GM23338 (cell line): Measurements from ENCODE around the gene ITLN1. TPM values are rescaled to one million over a fixed set of nuclear protein-coding genes. Genes with fewer than 3 reads are reported as not detected.

Source experiments
- ATAC-seq: fragments of 200-7000 bp; cut with Tn5 transposase; 3 replicates; pipeline ENCODE4 v1.9.1; 2020
- DNase-seq: peaks from one replicate; pipeline ENCODE4 v3.0.0-alpha.2; 2015; ENCODE audit warnings: low spot score
- H2AFZ ChIP-seq: fragments of 200-600 bp; sonication (generic); 2 replicates; pipeline ENCODE4 v1.8.0; 2016; ENCODE audit warnings: antibody characterized with exemption, mild to moderate bottlenecking, moderate library complexity
- H3F3A ChIP-seq: fragments of 200-600 bp; sonication (generic); replicated peaks from 2 replicates; pipeline ENCODE4 v1.8.0; 2017; ENCODE audit warnings: antibody characterized with exemption, mixed run types, low read depth
- H3K27ac ChIP-seq: fragments of 200-600 bp; sonication (generic); 2 replicates; pipeline ENCODE4 v1.6.1; 2016; ENCODE audit warnings: low read depth
- H3K27me3 ChIP-seq: fragments of 200-600 bp; sonication (generic); 2 replicates; pipeline ENCODE4 v1.8.0; 2016; ENCODE audit warnings: mild to moderate bottlenecking, mixed run types, moderate library complexity; ENCODE audit not compliant: insufficient read depth
- H3K36me3 ChIP-seq: fragments of 200-600 bp; sonication (generic); 2 replicates; pipeline ENCODE4 v1.8.0; 2016; ENCODE audit warnings: mild to moderate bottlenecking; ENCODE audit not compliant: insufficient read depth
- H3K4me1 ChIP-seq: fragments of 200-600 bp; sonication (generic); 2 replicates; pipeline ENCODE4 v1.8.0; 2016; ENCODE audit warnings: mild to moderate bottlenecking, moderate library complexity; ENCODE audit not compliant: insufficient read depth
- H3K4me2 ChIP-seq: fragments of 200-600 bp; sonication (generic); 2 replicates; pipeline ENCODE4 v1.7.1; 2017; ENCODE audit warnings: mixed run types
- H3K4me3 ChIP-seq: fragments of 200-600 bp; sonication (generic); 2 replicates; pipeline ENCODE4 v1.6.1; 2016; ENCODE audit warnings: mixed run types
- H3K79me2 ChIP-seq: fragments of 200-600 bp; sonication (generic); replicated peaks from 2 replicates; pipeline ENCODE4 v1.8.0; 2017; ENCODE audit warnings: mild to moderate bottlenecking; ENCODE audit not compliant: insufficient read depth
- H3K9me2 ChIP-seq: fragments of 200-600 bp; sonication (generic); 2 replicates; pipeline ENCODE4 v1.8.0; 2017; ENCODE audit not compliant: insufficient read depth
- H4K20me1 ChIP-seq: fragments of 200-600 bp; sonication (generic); replicated peaks from 2 replicates; pipeline ENCODE4 v1.8.0; 2017; ENCODE audit warnings: mild to moderate bottlenecking; ENCODE audit not compliant: insufficient read depth
- H3K27ac Mint-ChIP-seq: 2 replicates; pipeline ENCODE4 v1.8.0; 2020; ENCODE audit warnings: inconsistent platforms, mild to moderate bottlenecking, moderate library complexity, mixed read lengths
- H3K27me3 Mint-ChIP-seq: 3 replicates; pipeline ENCODE4 v1.8.0; 2022; ENCODE audit warnings: low read depth, mild to moderate bottlenecking, moderate library complexity, mixed read lengths, inconsistent platforms; ENCODE audit not compliant: insufficient read depth, poor library complexity
- H3K36me3 Mint-ChIP-seq: 3 replicates; pipeline ENCODE4 v1.8.0; 2021; ENCODE audit warnings: low read depth, mild to moderate bottlenecking, inconsistent platforms, moderate library complexity, mixed read lengths
- H3K4me1 Mint-ChIP-seq: 3 replicates; pipeline ENCODE4 v1.8.0; 2020; ENCODE audit warnings: mild to moderate bottlenecking, inconsistent platforms, mixed read lengths
- H3K4me3 Mint-ChIP-seq: 3 replicates; pipeline ENCODE4 v1.8.0; 2021; ENCODE audit warnings: moderate library complexity, mild to moderate bottlenecking, inconsistent platforms, mixed read lengths
- H3K9me3 Mint-ChIP-seq: 3 replicates; pipeline ENCODE4 v1.8.0; 2020; ENCODE audit warnings: moderate library complexity, mild to moderate bottlenecking, inconsistent platforms, mixed read lengths
- CREB1 ChIP-seq: fragments of 250-450 bp; sonication (Bioruptor Pico); IDR thresholded peaks from 2 replicates; pipeline ENCODE4 v1.5.0; 2020; ENCODE audit warnings: low read depth, mild to moderate bottlenecking, moderate library complexity
- JUNB ChIP-seq: IDR thresholded peaks from one replicate; pipeline ENCODE4 v1.6.1; 2016; ENCODE audit warnings: antibody characterized with exemption; ENCODE audit not compliant: unreplicated experiment
- NANOG ChIP-seq: IDR thresholded peaks from 2 replicates; pipeline ENCODE4 v1.6.1; 2016; ENCODE audit warnings: antibody characterized with exemption, borderline replicate concordance
- ZNF331 ChIP-seq: fragments of 250-450 bp; sonication (Bioruptor Pico); IDR thresholded peaks from 2 replicates; pipeline ENCODE4 v1.5.0; 2020; ENCODE audit warnings: low read depth, mild to moderate bottlenecking, moderate library complexity
- polyA plus RNA-seq: library from polyadenylated mRNA; unstranded; fragments of >200 nt; fragmentation: Nextera tagmentation; extraction: Ambion mirVana; gene quantifications from 2 replicates; pipeline ENCODE4 v1.2.1, GENCODE V29; 2016
- total RNA-seq: library from RNA; depleted of rRNA; stranded (reverse); fragments of >200 nt; shearing (Covaris generic); gene quantifications from 2 replicates; pipeline ENCODE4 v1.2.3, GENCODE V29; 2014
- TF ChIP-seq, protein P1 (sequence below), 2 experiments: fragments of 200-600 bp in 1 of 2; sonication (generic) in 1 of 2; conservative IDR thresholded peaks; 2 replicates each; pipeline versions ENCODE4 v1.5.1 to v1.6.1; 2016 to 2017; ENCODE audit warnings: antibody characterized with exemption in 2 of 2, low read depth in 2 of 2, mild to moderate bottlenecking in 2 of 2, moderate library complexity in 1 of 2
- TF ChIP-seq, protein P2 (sequence below): fragments of 250-450 bp; sonication (Bioruptor Pico); IDR thresholded peaks from 2 replicates; pipeline ENCODE4 v1.5.0; 2020; ENCODE audit warnings: mild to moderate bottlenecking, moderate library complexity

Gene ITLN1
- total and polyA plus RNA-seq, 2 experiments from 2014 or later: not detected

DNA sequence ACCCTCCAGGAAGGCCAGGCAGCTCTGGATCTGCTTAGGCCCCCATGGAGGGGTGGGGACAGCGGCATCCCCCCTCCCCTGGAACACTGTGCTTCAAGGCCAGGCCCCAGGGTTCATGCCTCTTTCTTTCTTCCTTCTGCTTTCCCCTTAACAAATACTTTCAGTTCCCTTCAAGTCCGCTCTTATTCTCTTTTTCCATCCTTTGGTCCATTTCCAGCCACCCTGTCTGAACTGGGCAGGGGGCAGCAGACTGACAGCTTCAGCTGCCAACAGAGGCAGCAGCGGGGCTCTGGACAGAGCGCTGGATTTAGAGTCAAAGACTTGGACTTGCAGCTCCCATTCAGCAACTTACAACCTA lies 21.2 kb downstream of the ITLN1 start:
- Histone ChIP-seq H3K4me2 (no peak overlapping the region), H3K27ac (no peak overlapping the region), H3K4me3 (no peak overlapping the region), H3F3A (no peaks in the 10 kb centered on the region), H3K27me3 (no peaks in the 10 kb centered on the region), H2AFZ (peak overlapping the region; percentile 18; the same call in 1 of the 2 replicates), H3K79me2 (no peaks in the 10 kb centered on the region), H4K20me1 (no peaks in the 10 kb centered on the region), H3K36me3 (no peaks in the 10 kb centered on the region), H3K9me2 (no peaks in the 10 kb centered on the region; the same call in 1 of the 2 replicates), H3K4me1 (no peaks in the 10 kb centered on the region)
- DNase-seq: no peak
- ATAC-seq: no peak
- Mint-ChIP-seq H3K4me1 (no peaks in the 10 kb centered on the region), H3K4me3 (no peak overlapping the region), H3K27ac (no peak overlapping the region), H3K27me3 (peaks cover 2% of the 10 kb centered on the region), H3K9me3 (no peaks in the 10 kb centered on the region), H3K36me3 (no peaks in the 10 kb centered on the region)
- TF ChIP-seq, protein P1, sequence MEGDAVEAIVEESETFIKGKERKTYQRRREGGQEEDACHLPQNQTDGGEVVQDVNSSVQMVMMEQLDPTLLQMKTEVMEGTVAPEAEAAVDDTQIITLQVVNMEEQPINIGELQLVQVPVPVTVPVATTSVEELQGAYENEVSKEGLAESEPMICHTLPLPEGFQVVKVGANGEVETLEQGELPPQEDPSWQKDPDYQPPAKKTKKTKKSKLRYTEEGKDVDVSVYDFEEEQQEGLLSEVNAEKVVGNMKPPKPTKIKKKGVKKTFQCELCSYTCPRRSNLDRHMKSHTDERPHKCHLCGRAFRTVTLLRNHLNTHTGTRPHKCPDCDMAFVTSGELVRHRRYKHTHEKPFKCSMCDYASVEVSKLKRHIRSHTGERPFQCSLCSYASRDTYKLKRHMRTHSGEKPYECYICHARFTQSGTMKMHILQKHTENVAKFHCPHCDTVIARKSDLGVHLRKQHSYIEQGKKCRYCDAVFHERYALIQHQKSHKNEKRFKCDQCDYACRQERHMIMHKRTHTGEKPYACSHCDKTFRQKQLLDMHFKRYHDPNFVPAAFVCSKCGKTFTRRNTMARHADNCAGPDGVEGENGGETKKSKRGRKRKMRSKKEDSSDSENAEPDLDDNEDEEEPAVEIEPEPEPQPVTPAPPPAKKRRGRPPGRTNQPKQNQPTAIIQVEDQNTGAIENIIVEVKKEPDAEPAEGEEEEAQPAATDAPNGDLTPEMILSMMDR (conservative IDR thresholded peaks at IDR 0.05; ENCODE audit: low read depth in 2 of 2): peak; percentile 9 to 12; a peak in 2 of 4 replicates
- TF ChIP-seq, protein P2, sequence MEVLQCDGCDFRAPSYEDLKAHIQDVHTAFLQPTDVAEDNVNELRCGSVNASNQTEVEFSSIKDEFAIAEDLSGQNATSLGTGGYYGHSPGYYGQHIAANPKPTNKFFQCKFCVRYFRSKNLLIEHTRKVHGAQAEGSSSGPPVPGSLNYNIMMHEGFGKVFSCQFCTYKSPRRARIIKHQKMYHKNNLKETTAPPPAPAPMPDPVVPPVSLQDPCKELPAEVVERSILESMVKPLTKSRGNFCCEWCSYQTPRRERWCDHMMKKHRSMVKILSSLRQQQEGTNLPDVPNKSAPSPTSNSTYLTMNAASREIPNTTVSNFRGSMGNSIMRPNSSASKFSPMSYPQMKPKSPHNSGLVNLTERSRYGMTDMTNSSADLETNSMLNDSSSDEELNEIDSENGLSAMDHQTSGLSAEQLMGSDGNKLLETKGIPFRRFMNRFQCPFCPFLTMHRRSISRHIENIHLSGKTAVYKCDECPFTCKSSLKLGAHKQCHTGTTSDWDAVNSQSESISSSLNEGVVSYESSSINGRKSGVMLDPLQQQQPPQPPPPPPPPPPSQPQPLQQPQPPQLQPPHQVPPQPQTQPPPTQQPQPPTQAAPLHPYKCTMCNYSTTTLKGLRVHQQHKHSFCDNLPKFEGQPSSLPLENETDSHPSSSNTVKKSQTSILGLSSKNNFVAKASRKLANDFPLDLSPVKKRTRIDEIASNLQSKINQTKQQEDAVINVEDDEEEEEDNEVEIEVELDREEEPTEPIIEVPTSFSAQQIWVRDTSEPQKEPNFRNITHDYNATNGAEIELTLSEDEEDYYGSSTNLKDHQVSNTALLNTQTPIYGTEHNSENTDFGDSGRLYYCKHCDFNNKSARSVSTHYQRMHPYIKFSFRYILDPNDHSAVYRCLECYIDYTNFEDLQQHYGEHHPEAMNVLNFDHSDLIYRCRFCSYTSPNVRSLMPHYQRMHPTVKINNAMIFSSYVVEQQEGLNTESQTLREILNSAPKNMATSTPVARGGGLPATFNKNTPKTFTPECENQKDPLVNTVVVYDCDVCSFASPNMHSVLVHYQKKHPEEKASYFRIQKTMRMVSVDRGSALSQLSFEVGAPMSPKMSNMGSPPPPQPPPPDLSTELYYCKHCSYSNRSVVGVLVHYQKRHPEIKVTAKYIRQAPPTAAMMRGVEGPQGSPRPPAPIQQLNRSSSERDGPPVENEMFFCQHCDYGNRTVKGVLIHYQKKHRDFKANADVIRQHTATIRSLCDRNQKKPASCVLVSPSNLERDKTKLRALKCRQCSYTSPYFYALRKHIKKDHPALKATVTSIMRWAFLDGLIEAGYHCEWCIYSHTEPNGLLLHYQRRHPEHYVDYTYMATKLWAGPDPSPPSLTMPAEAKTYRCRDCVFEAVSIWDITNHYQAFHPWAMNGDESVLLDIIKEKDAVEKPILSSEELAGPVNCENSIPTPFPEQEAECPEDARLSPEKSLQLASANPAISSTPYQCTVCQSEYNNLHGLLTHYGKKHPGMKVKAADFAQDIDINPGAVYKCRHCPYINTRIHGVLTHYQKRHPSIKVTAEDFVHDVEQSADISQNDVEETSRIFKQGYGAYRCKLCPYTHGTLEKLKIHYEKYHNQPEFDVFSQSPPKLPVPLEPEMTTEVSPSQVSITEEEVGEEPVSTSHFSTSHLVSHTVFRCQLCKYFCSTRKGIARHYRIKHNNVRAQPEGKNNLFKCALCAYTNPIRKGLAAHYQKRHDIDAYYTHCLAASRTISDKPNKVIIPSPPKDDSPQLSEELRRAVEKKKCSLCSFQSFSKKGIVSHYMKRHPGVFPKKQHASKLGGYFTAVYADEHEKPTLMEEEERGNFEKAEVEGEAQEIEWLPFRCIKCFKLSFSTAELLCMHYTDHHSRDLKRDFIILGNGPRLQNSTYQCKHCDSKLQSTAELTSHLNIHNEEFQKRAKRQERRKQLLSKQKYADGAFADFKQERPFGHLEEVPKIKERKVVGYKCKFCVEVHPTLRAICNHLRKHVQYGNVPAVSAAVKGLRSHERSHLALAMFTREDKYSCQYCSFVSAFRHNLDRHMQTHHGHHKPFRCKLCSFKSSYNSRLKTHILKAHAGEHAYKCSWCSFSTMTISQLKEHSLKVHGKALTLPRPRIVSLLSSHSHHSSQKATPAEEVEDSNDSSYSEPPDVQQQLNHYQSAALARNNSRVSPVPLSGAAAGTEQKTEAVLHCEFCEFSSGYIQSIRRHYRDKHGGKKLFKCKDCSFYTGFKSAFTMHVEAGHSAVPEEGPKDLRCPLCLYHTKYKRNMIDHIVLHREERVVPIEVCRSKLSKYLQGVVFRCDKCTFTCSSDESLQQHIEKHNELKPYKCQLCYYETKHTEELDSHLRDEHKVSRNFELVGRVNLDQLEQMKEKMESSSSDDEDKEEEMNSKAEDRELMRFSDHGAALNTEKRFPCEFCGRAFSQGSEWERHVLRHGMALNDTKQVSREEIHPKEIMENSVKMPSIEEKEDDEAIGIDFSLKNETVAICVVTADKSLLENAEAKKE: no peak
- TF ChIP-seq ZNF331 (CRISPR knock-in tag) (no peak), JUNB (no peak), NANOG (no peak), CREB1 (no peak)
